ENCODE results near the gene IDH3B. TPM values are rescaled to one million over a fixed set of nuclear protein-coding genes. Genes with fewer than 3 reads are reported as not detected.
"Not testable (repeated sequence)": the region's sequence is repeated elsewhere in the genome, so short reads cannot be mapped to it uniquely, and the experiment has no call there.

IDH3B gene
- total RNA-seq = 128 and 138 TPM in 2 replicates
- 86.5 TPM for polyA plus RNA-seq (2012)

GRCh38 chr20:2663887-2664719 lies at the start of gene IDH3B:
TSS of gene IDH3B (minus strand) at chr20:2664216. CDS start at chr20:2664188, 28 bp downstream.
- DNase-seq (ENCODE audit: low read depth) = peak; percentile 93

- DNase-seq (ENCODE audit: low read depth) = no peak
Measured at GRCh38 chr20:2713285-2713684, 49.3 kb upstream of the IDH3B start.

GRCh38 chr20:2709205-2709981 lies 45.4 kb upstream of the IDH3B start:
- DNase-seq (ENCODE audit: low read depth) = no peak

GRCh38 chr20:2708665-2709064 lies 44.6 kb upstream of the IDH3B start:
- DNase-seq (ENCODE audit: low read depth) = no peak

- no peak for DNase-seq (ENCODE audit: low read depth)
Measured at GRCh38 chr20:2708073-2708415, 44.0 kb upstream of the IDH3B start.

GRCh38 chr20:2707353-2708072 lies 43.5 kb upstream of the IDH3B start:
- no peak for DNase-seq (ENCODE audit: low read depth)

GRCh38 chr20:2706688-2707352 lies 42.8 kb upstream of the IDH3B start:
- no peak for DNase-seq (ENCODE audit: low read depth)

GRCh38 chr20:2705931-2706645 lies 42.1 kb upstream of the IDH3B start:
- DNase-seq (ENCODE audit: low read depth) = no peak

GRCh38 chr20:2703716-2704475 lies 39.9 kb upstream of the IDH3B start:
- DNase-seq (ENCODE audit: low read depth) = no peak

GRCh38 chr20:2701671-2702081 lies 37.7 kb upstream of the IDH3B start:
- no peak for DNase-seq (ENCODE audit: low read depth)

- no peak for DNase-seq (ENCODE audit: low read depth)
Measured at GRCh38 chr20:2700913-2701620, 37.1 kb upstream of the IDH3B start.

- DNase-seq (ENCODE audit: low read depth) = no peak
Measured at GRCh38 chr20:2699775-2700413, 35.9 kb upstream of the IDH3B start.

- DNase-seq (ENCODE audit: low read depth) = no peak
Measured at GRCh38 chr20:2698912-2699311, 34.9 kb upstream of the IDH3B start.

GRCh38 chr20:2698186-2698817 lies 34.3 kb upstream of the IDH3B start:
- no peak for DNase-seq (ENCODE audit: low read depth)

GRCh38 chr20:2697768-2698167 lies 33.8 kb upstream of the IDH3B start:
- DNase-seq (ENCODE audit: low read depth) = no peak

- DNase-seq (ENCODE audit: low read depth) = no peak
Measured at GRCh38 chr20:2696646-2697045, 32.6 kb upstream of the IDH3B start.

- DNase-seq (ENCODE audit: low read depth) = not testable (repeated sequence)
Measured at GRCh38 chr20:2695984-2696525, 32.0 kb upstream of the IDH3B start.

Data from myocyte (in vitro differentiated cells).